SU-DHL-6 (cell line): ENCODE data around the gene KDM5B.
"Not testable (repeated sequence)": the region's sequence is repeated elsewhere in the genome, so short reads cannot be mapped to it uniquely, and the experiment has no call there.

ENCODE experiments used
- H2AFZ ChIP-seq: fragments of 200-600 bp; sonication (generic); 2 replicates; pipeline ENCODE4 v1.6.1; 2014; ENCODE audit warnings: low read depth, mild to moderate bottlenecking, moderate library complexity, mixed read lengths, antibody characterized with exemption, low read length; ENCODE audit not compliant: severe bottlenecking
- H3F3A ChIP-seq: fragments of 200-600 bp; shearing (Covaris generic); 2 replicates; pipeline ENCODE4 v1.6.0; 2016; ENCODE audit warnings: antibody characterized with exemption, mild to moderate bottlenecking; ENCODE audit not compliant: insufficient read depth
- H3K27ac ChIP-seq: fragments of 200-600 bp; sonication (generic); 2 replicates; pipeline ENCODE4 v1.5.1; 2016; ENCODE audit warnings: low read depth, mild to moderate bottlenecking, low read length, moderate library complexity, mixed read lengths
- H3K27me3 ChIP-seq: fragments of 200-600 bp; sonication (generic), shearing (Covaris generic); 2 replicates; pipeline ENCODE4 v1.6.0; 2014; ENCODE audit warnings: mild to moderate bottlenecking, low read length
- H3K36me3 ChIP-seq: fragments of 200-600 bp; sonication (generic); 2 replicates; pipeline ENCODE4 v1.6.1; 2014; ENCODE audit warnings: mild to moderate bottlenecking, low read length, mixed read lengths
- H3K4me2 ChIP-seq: fragments of 300-600, 200-600 bp; shearing (Covaris generic), sonication (generic); 2 replicates; pipeline ENCODE4 v1.6.0; 2014; ENCODE audit warnings: low read length, low read depth, mild to moderate bottlenecking; ENCODE audit not compliant: poor library complexity, severe bottlenecking
- H3K4me3 ChIP-seq: fragments of 200-600 bp; sonication (generic); 2 replicates; pipeline ENCODE4 v1.5.1; 2014; ENCODE audit warnings: antibody characterized with exemption, low read length, mild to moderate bottlenecking, mixed read lengths; ENCODE audit not compliant: insufficient read depth, poor library complexity, severe bottlenecking
- H3K79me2 ChIP-seq: fragments of 200-600 bp; sonication (generic); 2 replicates; pipeline ENCODE4 v1.6.1; 2014; ENCODE audit warnings: mild to moderate bottlenecking, low read length, moderate library complexity; ENCODE audit not compliant: insufficient read depth
- H3K9ac ChIP-seq: fragments of 200-600 bp; sonication (generic); 2 replicates; pipeline ENCODE4 v1.7.0; 2014; ENCODE audit warnings: mild to moderate bottlenecking, low read length
- H3K9me2 ChIP-seq: fragments of 200-600 bp; sonication (generic); replicated peaks from 2 replicates; pipeline ENCODE4 v1.6.1; 2014; ENCODE audit warnings: low read length; ENCODE audit not compliant: insufficient read depth
- H3K9me3 ChIP-seq: fragments of 200-600 bp; sonication (generic); 2 replicates; pipeline ENCODE4 v1.6.1; 2014; ENCODE audit warnings: low read length, mixed read lengths; ENCODE audit not compliant: insufficient read depth
- H4K20me1 ChIP-seq: fragments of 200-600 bp; sonication (generic); 2 replicates; pipeline ENCODE4 v1.6.1; 2014; ENCODE audit warnings: low read depth, mild to moderate bottlenecking, antibody characterized with exemption, low read length, moderate library complexity, mixed read lengths
- CTCF ChIP-seq: fragments of 200-600 bp; sonication (generic); IDR thresholded peaks from one replicate; pipeline ENCODE4 v1.5.1; 2017; ENCODE audit warnings: antibody characterized with exemption, mild to moderate bottlenecking, low read length, moderate library complexity; ENCODE audit not compliant: insufficient read depth, poor library complexity, severe bottlenecking
- EZH2phosphoT487 ChIP-seq: fragments of 200-600 bp; sonication (generic), shearing (Covaris generic); conservative IDR thresholded peaks from 2 replicates; pipeline ENCODE4 v1.6.1; 2018; ENCODE audit warnings: mild to moderate bottlenecking, antibody characterized with exemption, low read length, moderate library complexity, mixed read lengths

The KDM5B gene

GRCh38 chr1:202733251-202733650 lies 75.0 kb downstream of the KDM5B start:
- Histone ChIP-seq H2AFZ (no peak overlapping the region), H4K20me1 (no peaks in the 10 kb centered on the region), H3K36me3 (no peaks in the 10 kb centered on the region), H3K4me3 (no peak overlapping the region), H3F3A (no peaks in the 10 kb centered on the region), H3K9me2 (no peaks in the 10 kb centered on the region), H3K27me3 (no peaks in the 10 kb centered on the region), H3K79me2 (no peaks in the 10 kb centered on the region), H3K9me3 (no peaks in the 10 kb centered on the region), H3K4me2 (no peak overlapping the region), H3K27ac (no peak overlapping the region), H3K9ac (no peak overlapping the region)
- TF ChIP-seq CTCF (no peak), EZH2phosphoT487 (no peak)

- Histone ChIP-seq H3K4me2 (no peak overlapping the region), H3K27me3 (no peaks in the 10 kb centered on the region), H3K36me3 (no peaks in the 10 kb centered on the region), H4K20me1 (no peaks in the 10 kb centered on the region), H3K27ac (no peak overlapping the region), H3K4me3 (no peak overlapping the region), H3K9ac (no peak overlapping the region), H3K79me2 (no peaks in the 10 kb centered on the region), H3K9me2 (no peaks in the 10 kb centered on the region), H3K9me3 (no peaks in the 10 kb centered on the region), H2AFZ (no peak overlapping the region), H3F3A (no peaks in the 10 kb centered on the region)
- no peak for TF ChIP-seq CTCF
- TF ChIP-seq EZH2phosphoT487 = no peak
These were observed 79.3 kb downstream of the KDM5B start for GRCh38 chr1:202728951-202729350.

- TF ChIP-seq CTCF (no peak), EZH2phosphoT487 (no peak)
- H3K27ac ChIP-seq = no peak overlapping the region
- no peaks in the 10 kb centered on the region for H3K27me3 ChIP-seq
- no peaks in the 10 kb centered on the region for H3K9me2 ChIP-seq
- no peak overlapping the region for H3K4me3 ChIP-seq
- no peaks in the 10 kb centered on the region for H3K9me3 ChIP-seq
- H4K20me1 ChIP-seq = no peaks in the 10 kb centered on the region
- H3K36me3 ChIP-seq = no peaks in the 10 kb centered on the region
- no peak overlapping the region for H2AFZ ChIP-seq
- H3K79me2 ChIP-seq = no peaks in the 10 kb centered on the region
- no peaks in the 10 kb centered on the region for H3F3A ChIP-seq
- no peak overlapping the region for H3K9ac ChIP-seq
- no peak overlapping the region for H3K4me2 ChIP-seq
These were observed 82.7 kb downstream of the KDM5B start for GRCh38 chr1:202725526-202725925.

GRCh38 chr1:202723708-202724107 lies 84.5 kb downstream of the KDM5B start:
- Histone ChIP-seq H3K9me3 (no peaks in the 10 kb centered on the region), H3K27me3 (no peaks in the 10 kb centered on the region), H3K9ac (no peak overlapping the region), H3K4me3 (no peak overlapping the region), H3K79me2 (no peaks in the 10 kb centered on the region), H2AFZ (no peak overlapping the region), H3K36me3 (no peaks in the 10 kb centered on the region), H3F3A (no peaks in the 10 kb centered on the region), H3K9me2 (no peaks in the 10 kb centered on the region), H3K4me2 (no peak overlapping the region), H3K27ac (no peak overlapping the region), H4K20me1 (no peaks in the 10 kb centered on the region)
- TF ChIP-seq CTCF (no peak), EZH2phosphoT487 (no peak)

- not testable (repeated sequence) for H2AFZ ChIP-seq, H3K9me2 ChIP-seq, H3K27ac ChIP-seq, H3K9ac ChIP-seq, H3K79me2 ChIP-seq, H4K20me1 ChIP-seq, H3K27me3 ChIP-seq, H3K4me3 ChIP-seq, H3K9me3 ChIP-seq, H3K4me2 ChIP-seq, H3F3A ChIP-seq, H3K36me3 ChIP-seq
These were observed 85.2 kb downstream of the KDM5B start for GRCh38 chr1:202723046-202723445.
